Lung (tissue), 12 donors: ENCODE measurements around the gene RNF224. TPM values are rescaled to one million over a fixed set of nuclear protein-coding genes. Genes with fewer than 3 reads are reported as not detected.

Experiments used
- ATAC-seq: fragments of 200-7000 bp; cut with Tn5 transposase; one replicate; pipeline ENCODE4 v1.9.1; 2020; ENCODE audit warnings: moderate number of reproducible peaks; ENCODE audit not compliant: insufficient read depth, low FRiP score
- DNase-seq, 3 donors: peaks; one replicate each; pipeline ENCODE4 v3.0.0-alpha.2; 2013 to 2017
- H3K27ac ChIP-seq, 2 donors: one replicate each; pipeline ENCODE4 v1.5.1; 2013; ENCODE audit warnings: mild to moderate bottlenecking in 2 of 2, moderate library complexity in 2 of 2, control low read depth in 1 of 2, inconsistent platforms in 1 of 2, low read depth in 1 of 2, low read length in 1 of 2
- H3K27me3 ChIP-seq, 3 donors: one replicate each; pipeline ENCODE4 v1.5.1; 2013; ENCODE audit warnings: low read length in 2 of 3; ENCODE audit not compliant: control insufficient read depth in 3 of 3, insufficient read depth in 3 of 3
- H3K36me3 ChIP-seq, 4 donors: one replicate each; pipeline ENCODE4 v1.5.1; 2013; ENCODE audit warnings: low read length in 4 of 4, mild to moderate bottlenecking in 1 of 4, moderate library complexity in 1 of 4; ENCODE audit not compliant: control insufficient read depth in 4 of 4, insufficient read depth in 4 of 4
- H3K4me1 ChIP-seq, 5 donors: one replicate each; pipeline ENCODE4 v1.5.1; 2013; ENCODE audit warnings: low read length in 5 of 5, mild to moderate bottlenecking in 2 of 5, moderate library complexity in 1 of 5; ENCODE audit not compliant: control insufficient read depth in 5 of 5, insufficient read depth in 5 of 5
- H3K4me3 ChIP-seq: one replicate; pipeline ENCODE4 v1.5.1; 2013; ENCODE audit warnings: mild to moderate bottlenecking, control low read depth, moderate library complexity
- H3K9ac ChIP-seq, 2 donors: one replicate each; pipeline ENCODE4 v1.5.1; 2013; ENCODE audit warnings: low read length in 2 of 2, control low read depth in 1 of 2; ENCODE audit not compliant: insufficient read depth in 1 of 2
- H3K9me3 ChIP-seq, 4 donors: one replicate each; pipeline ENCODE4 v1.5.1; 2013; ENCODE audit warnings: low read length in 3 of 4, mild to moderate bottlenecking in 1 of 4, moderate library complexity in 1 of 4; ENCODE audit not compliant: control insufficient read depth in 4 of 4, insufficient read depth in 3 of 4
- CTCF ChIP-seq: IDR thresholded peaks from 2 replicates; pipeline ENCODE4 v1.5.1; 2012; ENCODE audit warnings: mild to moderate bottlenecking; ENCODE audit errors: control extremely low read depth, extremely low read depth
- WGBS, 2 donors: extraction: QIAGEN DNeasy Blood & Tissue Kit; methylation state at CpG; one replicate each; pipeline ENCODE4 v1.1.7; 2013; 5-methylcytosine and 5-hydroxymethylcytosine counted together
- polyA plus RNA-seq, 2 donors: library from polyadenylated mRNA; stranded (reverse); fragments of 200-250 nt; gene quantifications; one replicate each; pipeline ENCODE4 v1.2.1, GENCODE V29; 2013
- total RNA-seq, 2 donors: library from RNA; depleted of rRNA in 1 of 2; stranded (reverse); fragments of >200 nt in 1 of 2; gene quantifications; one replicate each; pipeline ENCODE4 v1.2.1, GENCODE V29; 2014 to 2021
- donor health status: control.
- donor health status: control.
- donor health status: Bipolar disorder and iron deficiency.
- donor health status: healthy.
- donor health status: DM: yes; HTN: yes; CAD: no.

The RNF224 gene
- total and polyA plus RNA-seq, 4 donors = 0.24 to 1.1 (median 0.80) TPM

- Histone ChIP-seq H3K36me3 (no peaks in the 10 kb centered on the region), H3K27ac (no peak overlapping the region), H3K4me3 (no peak overlapping the region), H3K27me3 (peaks cover 0 to 6% (median 0%) of the 10 kb centered on the region in 3 donors), H3K4me1 (peaks cover 0 to 5% (median 0%) of the 10 kb centered on the region in 5 donors), H3K9me3 (peaks cover 0 to 3% (median 0%) of the 10 kb centered on the region in 4 donors), H3K9ac (no peak overlapping the region)
- no peak for ATAC-seq
- TF ChIP-seq CTCF = no peak
- 69 to 73% methylated on average over 25 to 27 of the region's 27 CpGs for WGBS, 2 donors
- DNase-seq = no peak
Observed at GRCh38 chr9:137228968-137229896, 1.9 kb downstream of the RNF224 start.

GRCh38 chr9:137229903-137230704 is 2.8 kb downstream of the RNF224 start:
- H3K9ac ChIP-seq = no peak overlapping the region
- no peak overlapping the region for H3K4me3 ChIP-seq
- H3K36me3 ChIP-seq = no peaks in the 10 kb centered on the region
- ATAC-seq (no peak), DNase-seq (no peak)
- H3K27ac ChIP-seq = no peak overlapping the region
- peaks cover 0 to 3% (median 0%) of the 10 kb centered on the region in 4 donors for H3K9me3 ChIP-seq
- no peak for TF ChIP-seq CTCF
- H3K4me1 ChIP-seq = peaks cover 0 to 4% (median 0%) of the 10 kb centered on the region in 5 donors
- WGBS, 2 donors = 64 to 66% methylated on average over 24 to 31 of the region's 31 CpGs
- H3K27me3 ChIP-seq = peaks cover 0 to 6% (median 0%) of the 10 kb centered on the region in 3 donors

- no peak within 1 kb of the TSS for H3K27ac ChIP-seq
- no peaks in the 10 kb centered on the region for H3K36me3 ChIP-seq
- H3K9ac ChIP-seq = no peak within 1 kb of the TSS
- 76 to 84% methylated on average over 14 of the region's 14 CpGs for WGBS, 2 donors
- ATAC-seq = no peak
- H3K9me3 ChIP-seq = peaks cover 0 to 3% (median 0%) of the 10 kb centered on the region in 4 donors
- peaks cover 0 to 6% (median 0%) of the 10 kb centered on the region in 3 donors for H3K27me3 ChIP-seq
- H3K4me1 ChIP-seq = peaks cover 0 to 4% (median under 1%) of the 10 kb centered on the region in 5 donors
- no peak within 1 kb of the TSS for H3K4me3 ChIP-seq
- no peak for DNase-seq
- no peak for TF ChIP-seq CTCF
Observed at GRCh38 chr9:137230705-137231371, 3.5 kb downstream of the RNF224 start, which contains the start of gene SLC34A3. TSS of gene SLC34A3 (plus strand) at chr9:137230901. CDS start at chr9:137231703, 802 bp downstream.
